ENCODE data around the gene ZC2HC1B.
A peak's percentile ranks its signal among the peaks of the same experiment; 100 is the strongest.

- TF ChIP-seq CTCF (IDR thresholded peaks at IDR 0.05) (peak; percentile 58), EZH2phosphoT487 (IDR thresholded peaks at IDR 0.05) (no peak), EZH2 (IDR thresholded peaks at IDR 0.05) (no peak)
Measured at GRCh38 chr6:143961886-143962878, 97.9 kb downstream of the ZC2HC1B start.
